ENCODE measurements around the gene PDE9A. TPM values are rescaled to one million over a fixed set of nuclear protein-coding genes. Genes with fewer than 3 reads are reported as not detected.

PDE9A gene
- total and polyA plus RNA-seq, 2 donors (not counting 3 experiments of a cell fraction or from before 2014, with no cell fraction given), result 0.28 to 2.2 TPM

DNA sequence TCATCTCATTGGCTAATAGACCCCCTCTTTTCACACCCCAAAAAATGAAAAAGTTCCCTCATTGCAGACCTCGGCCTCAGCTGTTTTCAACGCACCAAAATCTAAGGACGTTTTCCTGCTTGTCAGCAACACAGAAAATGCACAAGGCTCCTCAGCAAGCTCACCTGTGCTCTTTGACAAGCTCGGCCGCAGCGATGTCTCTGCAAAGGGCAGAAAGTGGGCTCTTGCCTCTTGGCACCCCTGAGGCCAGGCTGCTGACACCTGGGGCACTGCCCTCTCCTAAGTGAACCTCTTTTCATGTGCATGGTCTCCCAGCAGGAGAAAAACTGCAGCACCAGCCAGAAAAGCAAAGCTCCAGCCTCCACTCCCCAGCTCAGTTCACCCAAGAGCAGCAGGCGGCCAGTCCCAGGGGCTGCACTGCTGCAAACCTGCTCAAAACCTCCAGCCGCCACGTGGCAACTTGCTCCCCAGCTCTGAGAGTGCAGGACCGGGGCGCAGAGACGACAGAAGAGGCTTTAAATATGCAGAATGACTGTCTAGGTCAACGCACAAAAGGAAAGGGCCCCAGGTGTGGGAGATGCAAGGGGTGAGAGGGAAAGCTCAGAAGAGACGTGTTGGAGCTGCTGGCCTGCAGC, 101.7 kb downstream of the PDE9A start:
- H3K4me1 ChIP-seq (ENCODE audit: control insufficient read depth, extremely low read depth, insufficient read depth, low read length), result no peaks in the 10 kb centered on the region
- intact Hi-C loops (cut with micrococcal nuclease) (no loop called here), dilution Hi-C loops (cut with MboI; ENCODE audit: extremely low pct_ligation_motif_present, low sequenced_read_pairs) (no loop called here)
- H3K9me3 ChIP-seq (replicated peaks; ENCODE audit: control insufficient read depth, insufficient read depth, low read length), result no peaks in the 10 kb centered on the region
- no peaks in the 10 kb centered on the region for H4K20me1 ChIP-seq (replicated peaks; ENCODE audit: control insufficient read depth, extremely low read depth, insufficient read depth, low read length)
- DNase-seq (ENCODE audit: low read depth, low spot score) (no peak), FAIRE-seq (no peak)
- H3K36me3 ChIP-seq (ENCODE audit: control insufficient read depth in 2 of 2, extremely low read depth in 1 of 2, insufficient read depth in 2 of 2, low read length in 2 of 2), result no peaks in the 10 kb centered on the region
- TF ChIP-seq, protein P1, sequence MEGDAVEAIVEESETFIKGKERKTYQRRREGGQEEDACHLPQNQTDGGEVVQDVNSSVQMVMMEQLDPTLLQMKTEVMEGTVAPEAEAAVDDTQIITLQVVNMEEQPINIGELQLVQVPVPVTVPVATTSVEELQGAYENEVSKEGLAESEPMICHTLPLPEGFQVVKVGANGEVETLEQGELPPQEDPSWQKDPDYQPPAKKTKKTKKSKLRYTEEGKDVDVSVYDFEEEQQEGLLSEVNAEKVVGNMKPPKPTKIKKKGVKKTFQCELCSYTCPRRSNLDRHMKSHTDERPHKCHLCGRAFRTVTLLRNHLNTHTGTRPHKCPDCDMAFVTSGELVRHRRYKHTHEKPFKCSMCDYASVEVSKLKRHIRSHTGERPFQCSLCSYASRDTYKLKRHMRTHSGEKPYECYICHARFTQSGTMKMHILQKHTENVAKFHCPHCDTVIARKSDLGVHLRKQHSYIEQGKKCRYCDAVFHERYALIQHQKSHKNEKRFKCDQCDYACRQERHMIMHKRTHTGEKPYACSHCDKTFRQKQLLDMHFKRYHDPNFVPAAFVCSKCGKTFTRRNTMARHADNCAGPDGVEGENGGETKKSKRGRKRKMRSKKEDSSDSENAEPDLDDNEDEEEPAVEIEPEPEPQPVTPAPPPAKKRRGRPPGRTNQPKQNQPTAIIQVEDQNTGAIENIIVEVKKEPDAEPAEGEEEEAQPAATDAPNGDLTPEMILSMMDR (IDR thresholded peaks at IDR 0.05; ENCODE audit: extremely low read depth in 1 of 2, insufficient read depth in 1 of 2, low read depth in 1 of 2, low read length in 2 of 2), result no peak
- no peak for TF ChIP-seq MYC (IDR thresholded peaks at IDR 0.05; ENCODE audit: low read depth, low read length)
- TF ChIP-seq, protein P2, sequence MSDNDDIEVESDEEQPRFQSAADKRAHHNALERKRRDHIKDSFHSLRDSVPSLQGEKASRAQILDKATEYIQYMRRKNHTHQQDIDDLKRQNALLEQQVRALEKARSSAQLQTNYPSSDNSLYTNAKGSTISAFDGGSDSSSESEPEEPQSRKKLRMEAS (IDR thresholded peaks at IDR 0.05; ENCODE audit: insufficient read depth, insufficient read length), result no peak
- no peak for TF ChIP-seq EZH2 (IDR thresholded peaks at IDR 0.05; ENCODE audit: borderline replicate concordance, low read depth, low read length, severe bottlenecking)
- TF ChIP-seq JUN (IDR thresholded peaks at IDR 0.05; ENCODE audit: borderline replicate concordance, insufficient read depth, insufficient read length, low read depth), result no peak
- no peak for TF ChIP-seq FOS (IDR thresholded peaks at IDR 0.05; ENCODE audit: borderline replicate concordance, insufficient read depth, low read length)
- no peak for TF ChIP-seq POLR2AphosphoS5 (IDR thresholded peaks at IDR 0.05; ENCODE audit: insufficient read depth, low read depth, low read length)
- TF ChIP-seq GATA2 (IDR thresholded peaks at IDR 0.05; ENCODE audit: insufficient read depth, insufficient read length, low read depth, low read length), result no peak
- TF ChIP-seq POLR2A (IDR thresholded peaks at IDR 0.05; ENCODE audit: low read depth, low read length), result no peak
- BruUV-seq (replicated peaks), result no TSS peak
- no peak overlapping the region for H3K4me3 ChIP-seq (replicated peaks in 1 of 3; ENCODE audit: insufficient read depth in 1 of 3, low read depth in 1 of 3, low read length in 3 of 3)
- H2AFZ ChIP-seq (ENCODE audit: low read depth, low read length), result no peak overlapping the region
- H3K9me1 ChIP-seq (replicated peaks; ENCODE audit: control insufficient read depth, extremely low read depth, insufficient read depth, low read length), result no peaks in the 10 kb centered on the region
- no peak overlapping the region for H3K9ac ChIP-seq (replicated peaks; ENCODE audit: extremely low read depth, insufficient read depth, low read length)
- no peak overlapping the region for H3K4me2 ChIP-seq (ENCODE audit: insufficient read depth, low read length)
- H3K27me3 ChIP-seq (ENCODE audit: control insufficient read depth in 2 of 2, insufficient read depth in 2 of 2, low read length in 2 of 2), result no peaks in the 10 kb centered on the region
- ChIA-PET CTCF (interaction anchor here (1.6 kb wide), 1 partner anchor 63 kb away, joined by 4 read pairs; no protein-coding TSS in a partner anchor), POLR2A (no interaction called here)
- H3K79me2 ChIP-seq (ENCODE audit: control insufficient read depth, insufficient read depth, low read length), result no peaks in the 10 kb centered on the region
- H3K27ac ChIP-seq (ENCODE audit: insufficient read depth, low read depth, low read length), result no peak overlapping the region
